GM19468 (cell line): ENCODE measurements around the gene KRT9.
"Not testable (repeated sequence)": the region's sequence is repeated elsewhere in the genome, so short reads cannot be mapped to it uniquely, and the experiment has no call there.

Experiments
- ATAC-seq: cut with Tn5 transposase; IDR thresholded peaks from one replicate; pipeline ENCODE4 v1.9.1; 2021; ENCODE audit warnings: mild to moderate bottlenecking, moderate library complexity, moderate number of reproducible peaks; ENCODE audit not compliant: unreplicated experiment; ENCODE audit errors: extremely low read depth

The KRT9 gene

GRCh38 chr17:41606930-41607329 is 35.1 kb upstream of the KRT9 start:
- ATAC-seq, result not testable (repeated sequence)

GRCh38 chr17:41602524-41602923 is 30.7 kb upstream of the KRT9 start:
- ATAC-seq, result no peak

- ATAC-seq, result no peak
These were observed 28.5 kb upstream of the KRT9 start for GRCh38 chr17:41600318-41600717.

- no peak for ATAC-seq
These were observed 27.8 kb upstream of the KRT9 start for GRCh38 chr17:41599680-41600079.

- ATAC-seq, result no peak
These were observed 23.7 kb upstream of the KRT9 start for GRCh38 chr17:41595585-41595984.

- no peak for ATAC-seq
These were observed 22.6 kb upstream of the KRT9 start for GRCh38 chr17:41594363-41594915.

- ATAC-seq, result no peak
These were observed 21.6 kb upstream of the KRT9 start for GRCh38 chr17:41593306-41593981.

- ATAC-seq, result no peak
These were observed 20.9 kb upstream of the KRT9 start for GRCh38 chr17:41592601-41593305.

- no peak for ATAC-seq
These were observed 17.4 kb upstream of the KRT9 start for GRCh38 chr17:41589301-41589700.

- no peak for ATAC-seq
These were observed 16.4 kb upstream of the KRT9 start for GRCh38 chr17:41588126-41588810.

GRCh38 chr17:41586863-41587495 is 15.1 kb upstream of the KRT9 start, which contains the start of gene KRT14:
KRT14 (minus strand) TSS chr17:41586895; CDS start chr17:41586834, 61 bp downstream.
- ATAC-seq, result no peak

GRCh38 chr17:41585301-41586056 is 13.6 kb upstream of the KRT9 start:
- ATAC-seq, result no peak

- ATAC-seq, result not testable (repeated sequence)
These were observed 12.6 kb upstream of the KRT9 start for GRCh38 chr17:41584331-41584927.

GRCh38 chr17:41583137-41584127 is 11.6 kb upstream of the KRT9 start:
- ATAC-seq, result no peak

- not testable (repeated sequence) for ATAC-seq
These were observed 10.5 kb upstream of the KRT9 start for GRCh38 chr17:41582061-41582968.

GRCh38 chr17:41581366-41582060 is 9.7 kb upstream of the KRT9 start:
- ATAC-seq, result no peak
